IPS-11a (cell line): ENCODE data around the gene TMEM161B.
A peak's percentile ranks its signal among the peaks of the same experiment; 100 is the strongest.
"Not testable (repeated sequence)": the region's sequence is repeated elsewhere in the genome, so short reads cannot be mapped to it uniquely, and the experiment has no call there.

ENCODE experiments used
- H3K4me3 ChIP-seq: one replicate; pipeline ENCODE4 v1.5.1; 2013; ENCODE audit warnings: low read depth, low read length, control low read depth

Gene TMEM161B

GRCh38 chr5:88268385-88269184 lies at the start of gene TMEM161B:
Gene TMEM161B, minus strand, starts transcription at chr5:88268845. Its CDS starts 122 bp downstream, at chr5:88268723.
- peak within 1 kb of the TSS; percentile 94 for H3K4me3 ChIP-seq

GRCh38 chr5:88304356-88304755 lies 35.7 kb upstream of the TMEM161B start:
- no peak overlapping the region for H3K4me3 ChIP-seq

DNA sequence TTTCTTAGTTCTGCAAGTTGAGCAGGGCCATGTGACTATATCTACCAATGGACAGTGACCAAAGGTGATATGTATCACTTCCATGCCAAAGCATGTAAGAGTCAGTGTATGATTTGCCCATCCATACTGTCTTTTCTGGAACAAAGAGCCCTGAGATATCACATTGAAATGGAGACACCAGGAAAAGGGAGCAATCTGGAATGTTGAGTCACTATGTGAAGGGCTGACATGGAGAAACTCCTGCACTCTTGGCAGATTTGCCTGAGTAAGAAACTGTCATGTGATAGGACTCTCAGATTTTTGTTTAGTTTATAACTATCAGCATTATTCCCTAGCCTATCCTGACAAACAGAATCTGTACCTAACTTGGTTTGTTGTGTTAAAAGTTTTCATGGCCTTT lies 29.8 kb upstream of the TMEM161B start:
- no peak overlapping the region for H3K4me3 ChIP-seq

DNA sequence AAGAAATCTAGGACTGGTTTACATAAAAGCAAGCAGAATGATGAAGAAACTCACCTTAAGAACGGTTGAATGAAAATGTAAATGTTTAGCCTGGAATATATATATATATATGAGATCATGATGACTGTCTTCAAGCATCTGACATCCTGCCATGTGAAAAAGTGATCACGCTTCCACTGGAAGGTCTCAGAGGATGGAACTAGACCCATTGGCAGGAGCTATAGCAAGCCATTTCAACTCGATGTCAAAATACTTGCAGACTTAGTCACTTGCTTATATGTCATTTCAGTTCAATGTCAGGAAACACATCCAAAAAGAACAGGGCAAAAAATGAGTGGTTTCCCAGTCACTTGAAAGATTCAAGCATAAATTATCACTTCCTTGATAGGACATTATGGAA lies 22.2 kb upstream of the TMEM161B start:
- no peak overlapping the region for H3K4me3 ChIP-seq

- no peak overlapping the region for H3K4me3 ChIP-seq
Observed at GRCh38 chr5:88288528-88289197, 20.0 kb upstream of the TMEM161B start.

- H3K4me3 ChIP-seq: no peak overlapping the region
Observed at GRCh38 chr5:88287846-88288527, 19.3 kb upstream of the TMEM161B start.

DNA sequence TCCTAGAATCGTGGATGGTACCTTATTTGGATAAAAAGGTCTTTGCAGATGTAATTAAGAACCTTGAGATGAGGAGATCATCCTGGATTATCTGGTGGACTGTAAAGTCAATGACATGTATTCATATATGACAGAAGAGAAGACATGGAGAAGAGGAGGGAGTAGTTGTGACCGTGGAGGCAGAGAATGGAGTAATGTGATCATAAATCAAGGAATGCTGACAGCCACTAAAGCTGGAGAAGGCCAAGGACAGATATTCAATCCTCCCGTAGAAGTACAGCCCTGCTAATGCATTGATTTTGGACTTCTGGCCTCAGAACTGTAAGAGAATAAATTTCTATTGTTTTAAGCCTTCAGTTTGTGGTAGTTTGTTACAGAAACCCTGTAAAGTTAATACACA lies 18.7 kb upstream of the TMEM161B start:
- H3K4me3 ChIP-seq: no peak overlapping the region

- no peak overlapping the region for H3K4me3 ChIP-seq
Observed at GRCh38 chr5:88283690-88284089, 15.0 kb upstream of the TMEM161B start.

DNA sequence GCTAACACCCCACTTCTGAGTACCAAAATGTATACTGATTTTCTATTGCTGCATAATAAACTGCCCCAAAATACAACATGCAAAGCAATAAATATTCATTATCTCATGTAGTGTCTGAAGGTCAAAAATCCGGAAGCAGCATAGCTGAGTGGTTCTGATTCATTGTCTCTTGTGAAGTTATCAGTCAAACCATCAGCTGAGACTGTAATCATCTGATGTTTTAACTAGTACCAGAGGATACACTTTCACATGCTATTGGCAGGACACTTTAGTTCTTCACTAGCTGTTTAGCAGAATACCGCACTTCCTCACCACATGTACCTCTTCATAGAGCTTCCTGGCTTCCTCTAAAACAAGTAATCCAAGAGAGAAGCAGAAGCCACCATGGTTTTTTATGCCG lies 12.7 kb upstream of the TMEM161B start:
- no peak overlapping the region for H3K4me3 ChIP-seq

DNA sequence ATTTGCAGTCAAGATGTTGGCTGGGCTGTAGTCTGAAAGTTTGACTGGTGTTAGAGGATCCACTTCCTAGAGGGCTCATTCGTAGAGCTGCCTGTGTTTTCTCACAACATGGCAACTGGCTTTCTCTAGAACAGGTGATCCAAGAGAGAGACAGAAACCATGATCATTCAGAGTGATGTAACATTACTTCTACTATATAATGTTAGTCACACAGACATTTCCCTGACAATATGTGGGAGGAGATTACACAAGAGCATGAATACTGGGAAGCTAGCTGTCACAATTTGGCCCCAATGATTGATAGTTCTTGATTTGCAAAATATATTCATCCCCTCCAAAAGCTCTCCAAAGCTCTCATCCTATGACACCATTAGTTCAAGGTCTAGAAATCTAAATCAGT lies 10.9 kb upstream of the TMEM161B start:
- no peak overlapping the region for H3K4me3 ChIP-seq

DNA sequence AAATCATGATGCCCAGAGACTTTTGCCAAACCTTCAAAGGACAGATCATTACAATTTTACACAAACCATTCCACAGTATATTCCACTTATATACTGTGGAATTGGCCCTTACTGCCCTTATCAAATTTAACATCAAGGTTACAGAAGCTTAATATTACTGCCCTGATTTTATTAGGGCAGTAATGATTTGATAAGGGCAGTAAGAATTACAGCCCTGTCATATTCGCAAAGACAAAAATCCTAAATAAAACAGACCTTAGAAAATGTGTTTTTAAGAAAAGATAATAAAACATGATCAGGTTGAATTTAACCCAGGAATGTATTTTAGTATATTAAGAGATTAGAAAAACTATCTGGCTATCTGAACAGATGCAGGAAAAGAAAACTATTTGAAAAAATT lies 7.7 kb upstream of the TMEM161B start:
- H3K4me3 ChIP-seq: no peak overlapping the region

- no peak overlapping the region for H3K4me3 ChIP-seq
Observed at GRCh38 chr5:88275581-88275980, 6.9 kb upstream of the TMEM161B start.

GRCh38 chr5:88269222-88269771 lies 652 bp upstream of the TMEM161B start:
- H3K4me3 ChIP-seq: peak overlapping the region; percentile 94

GRCh38 chr5:88264565-88264964 lies 4.1 kb downstream of the TMEM161B start:
- not testable (repeated sequence) for H3K4me3 ChIP-seq

DNA sequence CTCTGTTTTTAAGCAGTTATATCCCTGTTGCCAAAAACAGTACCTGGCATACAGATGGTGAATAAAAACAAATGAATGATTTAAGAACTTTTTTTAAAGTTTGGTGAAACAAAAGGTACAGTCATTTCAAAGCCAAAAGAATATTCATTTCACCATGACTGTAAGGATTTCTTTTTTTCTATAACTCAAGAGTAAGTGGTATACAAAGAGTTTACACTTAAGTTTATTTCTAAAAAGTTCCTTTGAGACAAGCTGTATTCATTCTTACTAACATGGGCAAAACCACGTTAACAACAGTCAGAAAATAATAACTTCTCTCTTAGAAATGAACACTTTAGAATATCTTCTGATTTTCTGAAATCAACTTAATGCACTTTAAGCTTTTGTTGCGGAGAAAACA lies 5.3 kb downstream of the TMEM161B start:
- no peak overlapping the region for H3K4me3 ChIP-seq

DNA sequence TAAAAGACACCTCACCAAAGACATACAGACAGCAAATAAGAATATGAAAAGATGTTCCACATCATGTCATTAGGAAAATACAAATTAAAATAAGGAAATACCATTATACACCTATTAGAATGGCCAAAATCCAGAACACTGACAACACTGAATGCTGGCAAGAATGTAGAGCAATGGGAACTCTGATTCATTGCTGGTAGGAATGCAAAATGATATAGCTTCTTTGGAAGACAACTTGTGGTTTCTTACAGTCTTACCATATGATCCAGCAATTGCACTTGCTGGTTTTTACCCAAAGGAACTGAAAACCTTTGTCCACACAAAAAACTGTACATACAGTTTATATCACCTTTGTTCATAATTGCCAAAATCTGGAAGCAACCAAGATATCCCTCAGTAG lies 6.5 kb downstream of the TMEM161B start:
- H3K4me3 ChIP-seq: no peak overlapping the region

DNA sequence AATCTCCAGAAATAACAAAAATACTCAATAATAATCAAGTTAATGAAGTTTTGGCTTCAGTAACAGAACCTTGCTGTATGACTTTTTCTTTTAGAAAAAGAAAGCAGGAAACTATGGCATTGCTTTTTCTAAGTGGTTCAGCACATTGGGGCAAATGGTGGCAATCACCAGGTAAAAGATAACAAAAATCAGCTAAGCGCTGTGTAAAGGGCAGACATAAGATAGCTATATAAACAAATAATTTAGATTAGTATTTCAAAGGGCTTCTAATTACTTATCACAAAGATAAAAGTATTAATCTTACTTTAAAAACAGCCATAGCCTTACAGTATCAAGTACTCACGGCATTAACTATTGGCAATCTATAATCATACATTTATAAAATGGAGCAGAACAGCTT lies 10.0 kb downstream of the TMEM161B start:
- H3K4me3 ChIP-seq: no peak overlapping the region

DNA sequence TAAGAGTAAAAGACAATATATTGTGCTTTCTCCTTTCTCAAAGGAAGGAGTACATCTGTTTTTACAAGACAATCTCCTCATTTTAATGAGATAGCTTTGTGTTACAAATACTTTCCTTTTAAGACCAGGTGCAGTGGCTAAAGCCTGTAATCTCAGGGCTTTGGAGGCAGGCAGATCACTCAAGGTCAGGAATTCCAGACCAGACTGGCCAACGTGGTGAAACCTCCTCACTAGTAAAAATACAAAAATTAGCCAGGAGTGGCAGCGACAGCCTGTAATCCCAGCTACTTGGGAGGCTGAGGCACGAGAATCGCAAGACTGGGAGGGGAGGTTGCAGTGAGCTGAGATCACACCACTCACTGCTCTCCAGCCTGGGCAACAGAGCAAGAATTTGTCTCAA lies 11.8 kb downstream of the TMEM161B start:
- H3K4me3 ChIP-seq: no peak overlapping the region

GRCh38 chr5:88256037-88256436 lies 12.6 kb downstream of the TMEM161B start:
- H3K4me3 ChIP-seq: no peak overlapping the region

GRCh38 chr5:88254320-88254719 lies 14.3 kb downstream of the TMEM161B start:
- no peak overlapping the region for H3K4me3 ChIP-seq

DNA sequence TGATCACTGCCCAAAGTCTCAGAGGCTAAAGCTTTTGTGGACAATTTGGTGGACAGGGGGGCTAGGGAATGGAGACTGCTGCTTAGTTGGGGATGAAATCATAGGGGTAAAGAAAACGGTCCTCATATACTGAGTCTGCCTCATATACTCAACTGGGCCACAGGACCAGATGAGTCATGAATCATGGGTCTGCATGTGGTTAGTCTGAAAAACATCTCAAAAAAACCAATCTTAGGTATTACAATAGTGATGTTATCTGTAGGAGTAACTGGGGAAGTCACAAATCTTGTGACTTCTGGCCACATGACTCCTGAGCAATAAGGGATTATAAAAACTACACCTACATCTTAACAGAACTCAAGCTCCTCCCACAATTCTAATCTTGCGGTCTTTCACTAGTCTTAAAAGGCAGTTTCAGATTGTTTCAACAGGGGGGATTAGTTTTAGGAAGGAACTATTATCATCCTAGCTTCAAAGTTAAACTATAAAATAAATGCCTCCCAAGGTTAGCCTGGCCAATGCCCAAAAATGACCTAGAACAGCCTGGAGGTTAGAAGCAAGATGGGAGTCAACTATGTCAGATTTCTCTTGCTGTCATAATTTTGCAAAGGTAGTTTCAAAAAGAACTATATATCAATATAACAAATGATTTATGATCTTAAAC lies 17.5 kb downstream of the TMEM161B start:
- H3K4me3 ChIP-seq: no peak overlapping the region
